Measurements from ENCODE around the gene NTSR2. TPM values are rescaled to one million over a fixed set of nuclear protein-coding genes. Genes with fewer than 3 reads are reported as not detected.
A peak's percentile ranks its signal among the peaks of the same experiment; 100 is the strongest.

Gene NTSR2
- total RNA-seq, 1 donor from 2014 or later: not detected

DNA sequence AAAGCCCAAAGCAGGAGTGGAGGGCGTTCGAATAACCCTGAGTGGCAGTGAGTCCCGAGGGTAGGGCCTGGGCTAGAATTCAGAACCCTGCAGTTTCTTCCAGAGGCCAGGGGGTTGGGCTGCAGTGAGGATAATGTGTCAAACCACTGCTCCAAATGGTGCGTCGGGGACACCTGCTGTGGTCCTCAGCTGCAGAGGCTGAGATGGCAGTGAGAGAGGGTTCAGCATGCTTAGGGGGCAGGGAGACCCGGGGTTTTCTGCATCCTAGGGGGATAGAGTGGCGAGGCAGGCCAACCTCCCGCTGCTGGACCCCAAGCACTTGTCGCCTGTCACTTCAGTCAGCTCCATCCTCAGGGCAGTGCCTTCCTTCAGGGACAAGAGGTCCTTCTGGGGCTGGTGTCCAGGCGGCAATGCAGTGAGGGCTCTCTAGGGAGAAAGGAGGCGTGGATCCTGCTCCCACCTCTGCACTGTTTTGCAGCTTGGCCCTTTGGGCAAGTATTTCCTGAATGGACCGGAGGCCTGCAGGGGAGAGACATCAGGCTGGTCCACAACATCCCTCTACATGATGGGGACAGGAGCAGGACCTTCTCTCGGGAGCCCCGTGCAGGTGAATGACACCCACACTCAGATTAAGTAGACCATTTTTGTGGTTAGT lies 8.4 kb upstream of the NTSR2 start:
- Histone ChIP-seq H3K27ac (replicated peaks) (no peak overlapping the region), H3K27me3 (ENCODE audit: low read depth) (peaks cover 52% of the 10 kb centered on the region), H3K9me3 (replicated peaks) (no peaks in the 10 kb centered on the region), H3K36me3 (no peaks in the 10 kb centered on the region), H3K4me3 (no peak overlapping the region), H3K4me1 (peaks cover 16% of the 10 kb centered on the region)
- intact Hi-C loops (cut with micrococcal nuclease): no loop called here
- DNase-seq: no peak
- TF ChIP-seq, protein P1, sequence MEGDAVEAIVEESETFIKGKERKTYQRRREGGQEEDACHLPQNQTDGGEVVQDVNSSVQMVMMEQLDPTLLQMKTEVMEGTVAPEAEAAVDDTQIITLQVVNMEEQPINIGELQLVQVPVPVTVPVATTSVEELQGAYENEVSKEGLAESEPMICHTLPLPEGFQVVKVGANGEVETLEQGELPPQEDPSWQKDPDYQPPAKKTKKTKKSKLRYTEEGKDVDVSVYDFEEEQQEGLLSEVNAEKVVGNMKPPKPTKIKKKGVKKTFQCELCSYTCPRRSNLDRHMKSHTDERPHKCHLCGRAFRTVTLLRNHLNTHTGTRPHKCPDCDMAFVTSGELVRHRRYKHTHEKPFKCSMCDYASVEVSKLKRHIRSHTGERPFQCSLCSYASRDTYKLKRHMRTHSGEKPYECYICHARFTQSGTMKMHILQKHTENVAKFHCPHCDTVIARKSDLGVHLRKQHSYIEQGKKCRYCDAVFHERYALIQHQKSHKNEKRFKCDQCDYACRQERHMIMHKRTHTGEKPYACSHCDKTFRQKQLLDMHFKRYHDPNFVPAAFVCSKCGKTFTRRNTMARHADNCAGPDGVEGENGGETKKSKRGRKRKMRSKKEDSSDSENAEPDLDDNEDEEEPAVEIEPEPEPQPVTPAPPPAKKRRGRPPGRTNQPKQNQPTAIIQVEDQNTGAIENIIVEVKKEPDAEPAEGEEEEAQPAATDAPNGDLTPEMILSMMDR (IDR thresholded peaks at IDR 0.05; ENCODE audit: borderline replicate concordance): no peak

DNA sequence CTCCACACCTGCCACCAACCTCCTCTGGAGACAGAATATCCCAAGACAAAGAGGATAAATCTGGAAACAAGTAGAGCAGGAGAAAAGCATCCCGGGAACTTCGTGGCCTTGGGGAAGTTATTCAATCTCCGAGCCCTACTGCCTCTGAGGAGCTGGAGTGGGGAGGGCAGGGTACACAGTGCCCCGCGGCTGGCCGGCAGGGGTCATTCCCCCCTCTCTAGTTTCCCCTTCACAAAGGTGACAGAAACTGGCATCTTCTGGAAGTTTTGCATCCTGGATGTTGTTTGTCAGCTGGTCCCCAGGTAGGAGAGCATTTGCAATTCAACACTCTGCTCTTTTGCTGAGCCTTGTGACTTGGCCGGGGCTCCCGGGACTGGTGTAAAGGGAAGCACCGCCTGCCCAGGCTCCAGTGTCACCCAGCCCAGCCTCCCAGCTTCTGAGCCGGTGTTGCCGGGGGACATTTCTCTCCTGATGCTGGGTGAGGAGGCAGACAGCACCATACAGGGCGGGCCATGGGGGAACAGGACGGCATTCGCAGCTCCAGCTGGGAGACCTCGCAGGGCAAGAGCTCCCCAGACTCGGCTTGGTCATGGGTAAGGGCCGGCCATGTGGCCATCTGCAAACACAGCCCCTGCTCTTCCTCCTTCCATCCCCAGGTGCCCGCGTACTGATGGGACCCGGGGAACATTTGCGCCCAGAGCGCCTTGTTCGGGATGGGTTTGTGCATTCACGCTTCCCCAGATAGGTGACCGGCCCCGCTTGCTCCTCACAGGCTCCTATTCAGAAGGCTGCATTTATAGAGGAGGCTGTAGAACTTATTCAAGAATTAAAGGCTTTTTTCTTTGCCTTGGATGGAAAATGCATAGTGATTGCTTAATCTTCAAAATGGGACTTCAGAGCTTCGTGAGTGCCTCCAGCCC lies 7.4 kb upstream of the NTSR2 start:
- Histone ChIP-seq H3K36me3 (no peaks in the 10 kb centered on the region), H3K27ac (replicated peaks) (no peak overlapping the region), H3K27me3 (ENCODE audit: low read depth) (peaks cover 57% of the 10 kb centered on the region), H3K4me3 (no peak overlapping the region), H3K9me3 (replicated peaks) (no peaks in the 10 kb centered on the region), H3K4me1 (peaks cover 16% of the 10 kb centered on the region)
- TF ChIP-seq, protein P1 (IDR thresholded peaks at IDR 0.05; ENCODE audit: borderline replicate concordance): no peak
- peak; percentile 38 for DNase-seq
- intact Hi-C loops (cut with micrococcal nuclease): no loop called here

DNA sequence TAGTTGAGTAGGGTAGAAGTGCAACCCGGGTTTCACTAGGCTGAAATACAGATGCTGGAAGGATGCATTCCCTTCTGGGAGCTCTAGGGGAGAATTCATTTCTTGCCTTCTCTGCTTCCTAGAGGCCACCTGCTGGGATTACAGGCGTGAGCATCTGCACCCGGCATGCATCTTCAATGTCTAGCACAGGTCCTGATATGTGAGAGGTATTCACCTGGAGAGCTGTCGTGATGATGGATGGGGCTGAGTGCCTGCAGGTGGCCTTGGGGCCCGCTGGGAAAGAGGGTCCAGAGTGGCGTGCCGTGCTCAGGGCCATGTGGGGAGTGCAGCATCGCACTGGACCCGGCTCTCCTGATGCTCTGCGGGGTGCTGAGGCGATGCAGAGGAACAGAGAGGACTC lies 6.6 kb upstream of the NTSR2 start:
- intact Hi-C loops (cut with micrococcal nuclease): no loop called here
- Histone ChIP-seq H3K27me3 (ENCODE audit: low read depth) (peaks cover 65% of the 10 kb centered on the region), H3K4me1 (peaks cover 16% of the 10 kb centered on the region), H3K27ac (replicated peaks) (peak overlapping the region; percentile 38), H3K9me3 (replicated peaks) (no peaks in the 10 kb centered on the region), H3K36me3 (no peaks in the 10 kb centered on the region), H3K4me3 (no peak overlapping the region)
- TF ChIP-seq, protein P1 (IDR thresholded peaks at IDR 0.05; ENCODE audit: borderline replicate concordance): no peak
- no peak for DNase-seq

DNA sequence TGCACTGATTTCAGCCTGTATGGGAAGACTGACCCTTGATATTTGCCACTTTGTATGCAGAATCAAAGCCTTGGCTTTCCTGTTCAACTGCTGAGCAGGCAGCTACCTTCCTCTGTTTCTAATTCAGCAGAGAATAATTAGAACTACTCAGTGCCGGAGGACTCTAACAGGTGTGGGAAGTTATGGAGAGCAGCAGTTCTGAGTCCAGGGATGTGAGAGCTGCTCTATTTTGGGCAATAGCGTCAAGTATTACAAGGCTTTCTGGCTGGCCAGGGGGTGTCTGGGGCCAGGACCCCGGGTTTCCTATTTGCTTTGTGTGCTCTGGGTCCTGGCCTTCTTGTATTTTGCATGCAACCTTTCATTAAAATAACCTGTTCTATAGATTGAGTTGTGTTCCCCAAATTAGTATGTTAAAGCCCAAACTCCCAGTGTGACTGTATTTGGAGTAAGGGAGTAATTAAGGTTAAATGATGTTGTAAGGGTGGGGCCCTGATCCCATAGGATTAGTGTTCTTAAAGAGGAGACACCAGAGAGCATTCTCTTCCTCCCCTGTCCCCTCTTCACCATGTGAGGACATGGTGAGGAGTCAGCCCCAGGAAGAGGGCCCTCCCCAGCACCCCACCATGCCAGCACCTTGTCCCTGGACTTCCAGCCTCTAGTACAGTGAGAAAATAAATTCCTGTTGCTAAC lies 5.6 kb upstream of the NTSR2 start:
- intact Hi-C loops (cut with micrococcal nuclease): no loop called here
- TF ChIP-seq, protein P1 (IDR thresholded peaks at IDR 0.05; ENCODE audit: borderline replicate concordance): no peak

DNA sequence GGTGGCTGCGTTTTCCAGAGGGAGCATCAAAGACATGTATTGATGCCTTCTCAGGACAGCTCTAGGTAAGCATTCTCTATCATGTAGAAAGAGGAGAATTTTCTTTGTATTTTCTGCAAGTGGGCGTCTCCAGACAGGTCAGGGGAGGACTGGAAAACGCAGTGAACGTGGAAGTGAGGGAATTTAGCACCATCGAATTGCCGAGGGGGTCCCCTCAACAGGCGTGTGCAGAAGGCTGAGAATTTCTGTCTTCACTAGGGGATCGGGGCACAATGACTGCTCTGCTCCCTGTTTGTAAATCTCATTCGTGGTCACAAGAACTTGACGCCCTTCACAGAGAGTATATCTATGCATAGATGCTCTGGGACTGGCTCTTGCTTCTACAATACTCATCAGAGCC lies 5.0 kb upstream of the NTSR2 start:
- TF ChIP-seq, protein P1 (IDR thresholded peaks at IDR 0.05; ENCODE audit: borderline replicate concordance): no peak
- Histone ChIP-seq H3K36me3 (no peaks in the 10 kb centered on the region), H3K4me1 (peaks cover 19% of the 10 kb centered on the region), H3K4me3 (no peak overlapping the region), H3K9me3 (replicated peaks) (no peaks in the 10 kb centered on the region), H3K27ac (replicated peaks) (no peak overlapping the region), H3K27me3 (ENCODE audit: low read depth) (peaks cover 81% of the 10 kb centered on the region)
- intact Hi-C loops (cut with micrococcal nuclease): no loop called here
- no peak for DNase-seq

More for the DNA sequence above, 5.6 kb upstream of the NTSR2 start:
- DNase-seq: no peak
- H3K27ac ChIP-seq (replicated peaks): no peak overlapping the region
- peaks cover 16% of the 10 kb centered on the region for H3K4me1 ChIP-seq
- peaks cover 76% of the 10 kb centered on the region for H3K27me3 ChIP-seq (ENCODE audit: low read depth)
- no peak overlapping the region for H3K4me3 ChIP-seq
- H3K36me3 ChIP-seq: no peaks in the 10 kb centered on the region
- H3K9me3 ChIP-seq (replicated peaks): no peaks in the 10 kb centered on the region
